Astrocyte (in vitro differentiated cells and primary cell): ENCODE results near the gene ADAMTS3. TPM values are rescaled to one million over a fixed set of nuclear protein-coding genes. Genes with fewer than 3 reads are reported as not detected.

Experiments used
- DNase-seq: peaks from one replicate; pipeline ENCODE4 v3.0.0-alpha.2; 2010; ENCODE audit warnings: low read depth
- FAIRE-seq: peaks from 2 replicates; lab custom pipeline; 2011; peaks lifted over from hg19 to GRCh38; lab: Jason Lieb, UNC
- H2AFZ ChIP-seq: 2 replicates; pipeline ENCODE4 v1.6.0; 2012; ENCODE audit warnings: low read depth, low read length, inconsistent platforms
- H3K27ac ChIP-seq: 2 replicates; pipeline ENCODE4 v1.5.1; 2011; ENCODE audit warnings: low read depth, low read length, inconsistent platforms
- H3K27me3 ChIP-seq: 2 replicates; pipeline ENCODE4 v1.6.0; 2011; ENCODE audit warnings: low read length, inconsistent platforms; ENCODE audit not compliant: insufficient read depth
- H3K36me3 ChIP-seq: 2 replicates; pipeline ENCODE4 v1.5.1; 2011; ENCODE audit warnings: low read length, inconsistent platforms; ENCODE audit not compliant: insufficient read depth
- H3K4me1 ChIP-seq: 2 replicates; pipeline ENCODE4 v1.5.1; 2011; ENCODE audit warnings: low read length, inconsistent platforms; ENCODE audit not compliant: insufficient read depth
- H3K4me2 ChIP-seq: 2 replicates; pipeline ENCODE4 v1.6.0; 2012; ENCODE audit warnings: low read length, inconsistent platforms
- H3K4me3 ChIP-seq: 2 replicates; pipeline ENCODE4 v1.5.1; 2011; ENCODE audit warnings: low read depth, mild to moderate bottlenecking, low read length, inconsistent platforms; ENCODE audit not compliant: insufficient read depth
- H3K79me2 ChIP-seq: 2 replicates; pipeline ENCODE4 v1.6.0; 2012; ENCODE audit warnings: mild to moderate bottlenecking, low read length, inconsistent platforms; ENCODE audit not compliant: insufficient read depth
- H3K9ac ChIP-seq: 2 replicates; pipeline ENCODE4 v1.6.0; 2012; ENCODE audit warnings: mild to moderate bottlenecking, low read length, inconsistent platforms
- H3K9me3 ChIP-seq: 2 replicates; pipeline ENCODE4 v1.5.1; 2012; ENCODE audit warnings: low read depth, mild to moderate bottlenecking, low read length, inconsistent platforms; ENCODE audit not compliant: insufficient read depth
- H4K20me1 ChIP-seq: 2 replicates; pipeline ENCODE4 v1.6.0; 2012; ENCODE audit warnings: low read length, inconsistent platforms; ENCODE audit not compliant: insufficient read depth
- H3K27ac Mint-ChIP-seq: one replicate; pipeline ENCODE4 v1.8.0; 2021; ENCODE audit warnings: mild to moderate bottlenecking, mixed read lengths; ENCODE audit not compliant: unreplicated experiment
- H3K27me3 Mint-ChIP-seq: one replicate; pipeline ENCODE4 v1.8.0; 2021; ENCODE audit warnings: low read depth, mixed read lengths; ENCODE audit not compliant: unreplicated experiment
- H3K36me3 Mint-ChIP-seq: one replicate; pipeline ENCODE4 v1.8.0; 2021; ENCODE audit warnings: low read depth, mixed read lengths; ENCODE audit not compliant: unreplicated experiment
- H3K4me1 Mint-ChIP-seq: one replicate; pipeline ENCODE4 v1.8.0; 2021; ENCODE audit warnings: low read depth, mixed read lengths; ENCODE audit not compliant: unreplicated experiment
- H3K4me3 Mint-ChIP-seq: one replicate; pipeline ENCODE4 v1.8.0; 2021; ENCODE audit warnings: mild to moderate bottlenecking, moderate library complexity, mixed read lengths; ENCODE audit not compliant: unreplicated experiment
- H3K9me3 Mint-ChIP-seq: one replicate; pipeline ENCODE4 v1.8.0; 2021; ENCODE audit warnings: mild to moderate bottlenecking, mixed read lengths; ENCODE audit not compliant: unreplicated experiment
- EZH2 ChIP-seq: IDR thresholded peaks from 2 replicates; pipeline ENCODE4 v1.6.1; 2012; ENCODE audit warnings: mild to moderate bottlenecking, low read length, inconsistent platforms; ENCODE audit not compliant: insufficient read depth
- total RNA-seq: library from RNA; stranded (reverse); gene quantifications from 2 replicates; pipeline ENCODE4 v1.2.1, GENCODE V29; 2021
- TF ChIP-seq, protein P1 (sequence below): IDR thresholded peaks from 2 replicates; pipeline ENCODE4 v1.5.1; 2011; ENCODE audit warnings: low read depth, mild to moderate bottlenecking, inconsistent platforms, low read length, moderate library complexity; ENCODE audit not compliant: insufficient read depth

The ADAMTS3 gene
- total RNA-seq, 1 donor from 2014 or later = 4.2 TPM

DNA sequence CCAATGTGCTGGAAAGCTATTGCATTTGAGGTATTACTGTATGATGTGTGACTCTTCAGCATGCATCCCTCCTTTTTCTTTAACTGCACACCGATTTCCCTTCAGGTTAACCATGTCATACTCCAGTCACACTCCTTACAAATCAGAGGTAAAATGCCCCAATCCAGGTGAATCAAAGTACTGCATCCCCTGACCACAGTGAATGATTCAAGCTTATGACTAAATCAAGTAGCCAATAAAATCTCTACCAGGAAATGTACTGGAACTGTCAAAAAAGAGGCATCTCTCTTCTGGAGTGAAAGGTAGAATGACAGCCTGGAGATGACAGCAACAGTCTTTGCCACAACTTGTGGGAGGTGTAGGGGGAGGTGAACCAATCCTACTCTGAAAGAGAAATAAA, 10.4 kb downstream of the ADAMTS3 start:
- no peaks in the 10 kb centered on the region for H3K27me3 Mint-ChIP-seq
- Histone ChIP-seq H3K4me3 (no peak overlapping the region), H4K20me1 (no peaks in the 10 kb centered on the region), H3K79me2 (no peaks in the 10 kb centered on the region), H3K4me2 (no peak overlapping the region), H3K9ac (no peak overlapping the region), H3K9me3 (no peaks in the 10 kb centered on the region), H3K4me1 (no peaks in the 10 kb centered on the region), H3K27ac (no peak overlapping the region), H3K36me3 (no peaks in the 10 kb centered on the region), H3K27me3 (no peaks in the 10 kb centered on the region), H2AFZ (no peak overlapping the region)
- H3K27ac Mint-ChIP-seq = no peak overlapping the region
- H3K4me1 Mint-ChIP-seq = no peaks in the 10 kb centered on the region
- no peak for TF ChIP-seq EZH2
- TF ChIP-seq, protein P1, sequence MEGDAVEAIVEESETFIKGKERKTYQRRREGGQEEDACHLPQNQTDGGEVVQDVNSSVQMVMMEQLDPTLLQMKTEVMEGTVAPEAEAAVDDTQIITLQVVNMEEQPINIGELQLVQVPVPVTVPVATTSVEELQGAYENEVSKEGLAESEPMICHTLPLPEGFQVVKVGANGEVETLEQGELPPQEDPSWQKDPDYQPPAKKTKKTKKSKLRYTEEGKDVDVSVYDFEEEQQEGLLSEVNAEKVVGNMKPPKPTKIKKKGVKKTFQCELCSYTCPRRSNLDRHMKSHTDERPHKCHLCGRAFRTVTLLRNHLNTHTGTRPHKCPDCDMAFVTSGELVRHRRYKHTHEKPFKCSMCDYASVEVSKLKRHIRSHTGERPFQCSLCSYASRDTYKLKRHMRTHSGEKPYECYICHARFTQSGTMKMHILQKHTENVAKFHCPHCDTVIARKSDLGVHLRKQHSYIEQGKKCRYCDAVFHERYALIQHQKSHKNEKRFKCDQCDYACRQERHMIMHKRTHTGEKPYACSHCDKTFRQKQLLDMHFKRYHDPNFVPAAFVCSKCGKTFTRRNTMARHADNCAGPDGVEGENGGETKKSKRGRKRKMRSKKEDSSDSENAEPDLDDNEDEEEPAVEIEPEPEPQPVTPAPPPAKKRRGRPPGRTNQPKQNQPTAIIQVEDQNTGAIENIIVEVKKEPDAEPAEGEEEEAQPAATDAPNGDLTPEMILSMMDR = no peak
- no peaks in the 10 kb centered on the region for H3K36me3 Mint-ChIP-seq
- DNase-seq (no peak), FAIRE-seq (no peak)
- H3K4me3 Mint-ChIP-seq = no peak overlapping the region
- no peaks in the 10 kb centered on the region for H3K9me3 Mint-ChIP-seq

DNA sequence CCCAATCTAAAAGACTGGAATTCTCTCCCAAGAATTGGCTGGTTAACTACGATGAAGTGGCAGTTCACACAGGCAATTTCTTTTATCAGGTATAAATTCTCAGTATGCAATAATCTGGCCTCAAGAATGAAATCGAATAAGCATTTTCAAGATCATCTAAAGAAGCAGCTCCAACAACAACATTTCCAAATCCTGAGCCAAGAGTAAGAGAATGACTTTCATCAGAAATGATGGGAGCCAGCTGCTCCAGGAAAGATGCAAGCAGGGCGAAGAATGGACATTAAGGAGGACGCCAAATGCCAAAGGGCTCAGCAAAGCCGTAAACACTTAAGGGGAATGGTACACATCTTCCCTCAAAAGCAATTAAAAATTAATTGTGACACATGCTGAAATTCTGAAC, 12.0 kb downstream of the ADAMTS3 start:
- Mint-ChIP-seq H3K27ac (no peak overlapping the region), H3K4me1 (no peaks in the 10 kb centered on the region), H3K4me3 (no peak overlapping the region), H3K9me3 (no peaks in the 10 kb centered on the region), H3K36me3 (no peaks in the 10 kb centered on the region), H3K27me3 (no peaks in the 10 kb centered on the region)
- H3K79me2 ChIP-seq = no peaks in the 10 kb centered on the region
- DNase-seq = no peak
- no peak overlapping the region for H3K4me3 ChIP-seq
- no peak for FAIRE-seq
- no peaks in the 10 kb centered on the region for H3K4me1 ChIP-seq
- H3K9ac ChIP-seq = no peak overlapping the region
- H3K36me3 ChIP-seq = no peaks in the 10 kb centered on the region
- H3K27ac ChIP-seq = no peak overlapping the region
- no peaks in the 10 kb centered on the region for H3K9me3 ChIP-seq
- H4K20me1 ChIP-seq = no peaks in the 10 kb centered on the region
- no peak overlapping the region for H3K4me2 ChIP-seq
- H2AFZ ChIP-seq = no peak overlapping the region
- no peak for TF ChIP-seq EZH2
- TF ChIP-seq, protein P1 = no peak
- no peaks in the 10 kb centered on the region for H3K27me3 ChIP-seq

DNA sequence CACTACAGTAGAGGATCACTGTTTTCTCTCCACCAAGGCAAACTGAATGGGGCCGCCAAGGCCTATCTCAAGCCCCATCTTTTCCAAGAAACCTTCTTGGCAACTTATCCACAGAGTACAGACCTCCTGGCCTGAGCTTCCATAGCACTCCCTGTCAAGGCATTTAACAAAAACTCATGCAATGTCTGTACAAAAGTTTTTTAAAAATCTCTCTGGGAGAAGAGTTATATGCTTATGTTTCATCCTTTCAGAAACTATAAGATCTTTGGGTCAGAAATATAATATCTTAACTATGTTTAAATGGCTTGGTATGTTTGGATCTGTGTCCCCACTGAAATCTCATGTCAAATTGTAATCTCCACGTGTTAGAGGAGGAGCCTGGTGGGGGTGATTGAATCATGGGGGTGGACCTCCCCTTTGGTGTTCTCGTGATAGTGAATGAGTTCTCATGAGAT, 13.6 kb downstream of the ADAMTS3 start:
- Histone ChIP-seq H3K9ac (no peak overlapping the region), H3K4me2 (no peak overlapping the region), H3K27ac (no peak overlapping the region), H3K4me1 (no peaks in the 10 kb centered on the region), H3K9me3 (no peaks in the 10 kb centered on the region), H4K20me1 (no peaks in the 10 kb centered on the region), H3K27me3 (no peaks in the 10 kb centered on the region), H3K36me3 (no peaks in the 10 kb centered on the region), H2AFZ (no peak overlapping the region), H3K79me2 (no peaks in the 10 kb centered on the region), H3K4me3 (no peak overlapping the region)
- no peaks in the 10 kb centered on the region for H3K27me3 Mint-ChIP-seq
- H3K4me1 Mint-ChIP-seq = no peaks in the 10 kb centered on the region
- FAIRE-seq (no peak), DNase-seq (no peak)
- H3K4me3 Mint-ChIP-seq = no peak overlapping the region
- H3K9me3 Mint-ChIP-seq = no peaks in the 10 kb centered on the region
- TF ChIP-seq, protein P1 = no peak
- TF ChIP-seq EZH2 = no peak
- no peak overlapping the region for H3K27ac Mint-ChIP-seq
- no peaks in the 10 kb centered on the region for H3K36me3 Mint-ChIP-seq
